Astrocyte (in vitro differentiated cells and primary cell): ENCODE results near the gene POLR2E. TPM values are rescaled to one million over a fixed set of nuclear protein-coding genes. Genes with fewer than 3 reads are reported as not detected.

Experiments
- DNase-seq: peaks from one replicate; pipeline ENCODE4 v3.0.0-alpha.2; 2010; ENCODE audit warnings: low read depth
- FAIRE-seq: peaks from 2 replicates; lab custom pipeline; 2011; peaks lifted over from hg19 to GRCh38; lab: Jason Lieb, UNC
- H2AFZ ChIP-seq: 2 replicates; pipeline ENCODE4 v1.6.0; 2012; ENCODE audit warnings: low read depth, low read length, inconsistent platforms
- H3K27ac ChIP-seq: 2 replicates; pipeline ENCODE4 v1.5.1; 2011; ENCODE audit warnings: low read depth, low read length, inconsistent platforms
- H3K27me3 ChIP-seq: 2 replicates; pipeline ENCODE4 v1.6.0; 2011; ENCODE audit warnings: low read length, inconsistent platforms; ENCODE audit not compliant: insufficient read depth
- H3K36me3 ChIP-seq: 2 replicates; pipeline ENCODE4 v1.5.1; 2011; ENCODE audit warnings: low read length, inconsistent platforms; ENCODE audit not compliant: insufficient read depth
- H3K4me1 ChIP-seq: 2 replicates; pipeline ENCODE4 v1.5.1; 2011; ENCODE audit warnings: low read length, inconsistent platforms; ENCODE audit not compliant: insufficient read depth
- H3K4me2 ChIP-seq: 2 replicates; pipeline ENCODE4 v1.6.0; 2012; ENCODE audit warnings: low read length, inconsistent platforms
- H3K4me3 ChIP-seq: 2 replicates; pipeline ENCODE4 v1.5.1; 2011; ENCODE audit warnings: low read depth, mild to moderate bottlenecking, low read length, inconsistent platforms; ENCODE audit not compliant: insufficient read depth
- H3K79me2 ChIP-seq: 2 replicates; pipeline ENCODE4 v1.6.0; 2012; ENCODE audit warnings: mild to moderate bottlenecking, low read length, inconsistent platforms; ENCODE audit not compliant: insufficient read depth
- H3K9ac ChIP-seq: 2 replicates; pipeline ENCODE4 v1.6.0; 2012; ENCODE audit warnings: mild to moderate bottlenecking, low read length, inconsistent platforms
- H3K9me3 ChIP-seq: 2 replicates; pipeline ENCODE4 v1.5.1; 2012; ENCODE audit warnings: low read depth, mild to moderate bottlenecking, low read length, inconsistent platforms; ENCODE audit not compliant: insufficient read depth
- H4K20me1 ChIP-seq: 2 replicates; pipeline ENCODE4 v1.6.0; 2012; ENCODE audit warnings: low read length, inconsistent platforms; ENCODE audit not compliant: insufficient read depth
- H3K27ac Mint-ChIP-seq: one replicate; pipeline ENCODE4 v1.8.0; 2021; ENCODE audit warnings: mild to moderate bottlenecking, mixed read lengths; ENCODE audit not compliant: unreplicated experiment
- H3K27me3 Mint-ChIP-seq: one replicate; pipeline ENCODE4 v1.8.0; 2021; ENCODE audit warnings: low read depth, mixed read lengths; ENCODE audit not compliant: unreplicated experiment
- H3K36me3 Mint-ChIP-seq: one replicate; pipeline ENCODE4 v1.8.0; 2021; ENCODE audit warnings: low read depth, mixed read lengths; ENCODE audit not compliant: unreplicated experiment
- H3K4me1 Mint-ChIP-seq: one replicate; pipeline ENCODE4 v1.8.0; 2021; ENCODE audit warnings: low read depth, mixed read lengths; ENCODE audit not compliant: unreplicated experiment
- H3K4me3 Mint-ChIP-seq: one replicate; pipeline ENCODE4 v1.8.0; 2021; ENCODE audit warnings: mild to moderate bottlenecking, moderate library complexity, mixed read lengths; ENCODE audit not compliant: unreplicated experiment
- H3K9me3 Mint-ChIP-seq: one replicate; pipeline ENCODE4 v1.8.0; 2021; ENCODE audit warnings: mild to moderate bottlenecking, mixed read lengths; ENCODE audit not compliant: unreplicated experiment
- CTCF ChIP-seq: IDR thresholded peaks from 2 replicates; pipeline ENCODE4 v1.5.1; 2011; ENCODE audit warnings: low read depth, mild to moderate bottlenecking, inconsistent platforms, low read length, moderate library complexity; ENCODE audit not compliant: insufficient read depth
- EZH2 ChIP-seq: IDR thresholded peaks from 2 replicates; pipeline ENCODE4 v1.6.1; 2012; ENCODE audit warnings: mild to moderate bottlenecking, low read length, inconsistent platforms; ENCODE audit not compliant: insufficient read depth
- total RNA-seq: library from RNA; stranded (reverse); gene quantifications from 2 replicates; pipeline ENCODE4 v1.2.1, GENCODE V29; 2021

The POLR2E gene
- total RNA-seq, 1 donor from 2014 or later, result 207 TPM

DNA sequence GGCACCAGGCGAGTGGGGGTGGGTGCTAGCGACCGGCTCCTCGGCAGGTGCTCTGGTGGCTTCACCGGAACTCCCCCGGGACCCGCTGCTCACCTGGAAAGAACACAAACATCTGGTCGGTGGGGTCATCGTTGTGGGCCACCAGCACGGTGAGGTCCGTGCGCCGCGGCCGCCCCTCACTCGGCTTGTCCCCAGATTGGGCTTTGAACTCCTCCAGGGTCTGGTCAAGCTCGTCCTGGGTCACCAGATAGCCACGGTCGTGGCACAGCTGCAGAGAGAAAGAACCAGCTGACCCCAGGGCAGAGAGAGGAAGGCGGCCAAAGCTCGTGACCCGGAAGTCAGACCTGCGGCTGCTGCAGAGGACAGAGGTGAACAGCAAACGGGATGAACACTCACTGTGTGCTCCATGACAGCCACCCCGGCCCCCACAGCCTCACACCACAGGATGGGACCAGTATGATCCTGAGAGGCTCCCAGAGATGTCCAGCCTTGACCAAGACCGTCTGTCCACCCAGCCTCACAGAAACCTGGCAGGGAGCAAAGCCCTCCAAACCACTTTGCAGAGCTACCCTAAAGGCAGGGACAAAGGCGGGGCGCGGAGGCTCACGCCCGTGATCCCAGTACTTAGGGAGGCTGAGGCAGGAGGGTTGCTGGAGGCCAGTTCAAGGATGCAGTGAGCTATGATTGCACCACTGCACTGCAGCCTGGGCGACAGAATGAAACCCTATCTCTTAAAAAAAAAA is 1.2 kb downstream of the POLR2E start:
- H3K27me3 Mint-ChIP-seq, result no peaks in the 10 kb centered on the region
- H3K36me3 Mint-ChIP-seq, result peaks cover 6% of the 10 kb centered on the region
- peak overlapping the region; percentile 100 for H3K4me2 ChIP-seq
- peaks cover 27% of the 10 kb centered on the region for H4K20me1 ChIP-seq
- peak overlapping the region; percentile 84 for H3K27ac Mint-ChIP-seq
- no peaks in the 10 kb centered on the region for H3K27me3 ChIP-seq
- H2AFZ ChIP-seq, result no peak overlapping the region
- H3K9me3 ChIP-seq, result no peaks in the 10 kb centered on the region
- H3K4me1 Mint-ChIP-seq, result peaks cover 10% of the 10 kb centered on the region
- peaks cover 17% of the 10 kb centered on the region for H3K4me1 ChIP-seq
- no peaks in the 10 kb centered on the region for H3K36me3 ChIP-seq
- no peaks in the 10 kb centered on the region for H3K9me3 Mint-ChIP-seq
- H3K4me3 Mint-ChIP-seq, result peak overlapping the region; percentile 95
- no peak for DNase-seq
- H3K4me3 ChIP-seq, result peak overlapping the region; percentile 97
- FAIRE-seq, result no peak
- H3K27ac ChIP-seq, result no peak overlapping the region
- TF ChIP-seq CTCF (no peak), EZH2 (no peak)
- peak overlapping the region; percentile 96 for H3K9ac ChIP-seq
- peaks cover 30% of the 10 kb centered on the region for H3K79me2 ChIP-seq

DNA sequence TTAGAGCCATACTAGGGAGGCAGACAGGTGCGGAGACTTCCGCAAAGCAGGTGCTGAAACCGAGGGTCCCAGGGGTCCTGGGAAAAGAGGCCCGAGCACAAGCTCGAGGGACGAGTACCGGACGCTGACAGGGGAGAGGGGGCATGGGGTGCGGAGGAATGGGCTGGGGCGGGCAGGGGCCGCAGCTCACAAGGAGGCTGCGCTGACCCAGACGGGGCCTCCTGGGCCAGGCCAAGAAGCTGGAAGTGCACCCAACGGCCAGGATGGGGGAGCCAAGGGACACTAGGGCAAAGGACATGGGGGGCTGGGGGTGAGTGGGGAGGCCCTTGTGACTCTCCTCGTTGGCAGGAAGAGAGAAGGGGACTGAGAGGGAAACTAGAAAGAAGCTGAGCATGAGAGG is 1.8 kb downstream of the POLR2E start:
- no peaks in the 10 kb centered on the region for H3K27me3 Mint-ChIP-seq
- no peak for TF ChIP-seq CTCF
- no peak for TF ChIP-seq EZH2
- peak overlapping the region; percentile 96 for H3K9ac ChIP-seq
- H3K9me3 ChIP-seq, result no peaks in the 10 kb centered on the region
- H3K27me3 ChIP-seq, result no peaks in the 10 kb centered on the region
- peaks cover 27% of the 10 kb centered on the region for H4K20me1 ChIP-seq
- H3K4me1 Mint-ChIP-seq, result peaks cover 10% of the 10 kb centered on the region
- no peak overlapping the region for H3K27ac ChIP-seq
- DNase-seq (no peak), FAIRE-seq (no peak)
- no peaks in the 10 kb centered on the region for H3K36me3 ChIP-seq
- no peak overlapping the region for H2AFZ ChIP-seq
- peak overlapping the region; percentile 100 for H3K4me2 ChIP-seq
- H3K4me3 ChIP-seq, result no peak overlapping the region
- no peak overlapping the region for H3K27ac Mint-ChIP-seq
- peaks cover 4% of the 10 kb centered on the region for H3K36me3 Mint-ChIP-seq
- peak overlapping the region; percentile 95 for H3K4me3 Mint-ChIP-seq
- peaks cover 12% of the 10 kb centered on the region for H3K4me1 ChIP-seq
- no peaks in the 10 kb centered on the region for H3K9me3 Mint-ChIP-seq
- H3K79me2 ChIP-seq, result peaks cover 30% of the 10 kb centered on the region

DNA sequence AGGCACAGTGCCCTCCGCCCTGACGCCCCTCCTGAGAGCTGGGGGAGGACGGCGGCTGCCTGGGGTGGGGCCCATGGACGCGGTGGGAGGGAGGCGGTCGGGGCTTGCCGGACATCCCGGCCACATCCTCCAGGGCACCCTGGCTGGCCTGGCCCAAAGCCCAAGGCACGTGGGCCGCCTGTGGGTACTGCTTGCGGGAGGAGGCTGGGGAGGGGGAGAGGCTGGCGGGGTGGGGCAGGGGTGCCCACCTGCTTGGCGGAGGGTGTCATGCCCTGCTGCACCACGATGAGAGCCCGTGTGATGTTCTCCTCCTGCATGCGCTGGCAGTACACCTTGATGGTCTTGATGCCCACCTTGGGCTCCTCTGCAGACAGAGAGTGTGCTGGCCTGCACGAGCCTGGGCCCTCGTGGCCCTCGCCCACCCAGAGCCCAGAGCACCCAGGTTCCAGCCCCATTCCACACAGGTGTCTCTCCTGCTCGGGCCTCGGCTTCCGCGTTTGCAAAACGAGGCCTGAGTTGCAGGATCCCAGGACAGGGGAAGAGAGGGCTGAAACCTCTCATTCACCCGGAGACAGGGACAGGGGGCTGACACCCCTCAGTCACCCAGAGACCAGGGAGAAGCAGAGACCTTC is 3.5 kb downstream of the POLR2E start:
- no peak for FAIRE-seq
- H2AFZ ChIP-seq, result no peak overlapping the region
- H3K9ac ChIP-seq, result no peak overlapping the region
- DNase-seq, result no peak
- TF ChIP-seq CTCF (no peak), EZH2 (no peak)
- no peaks in the 10 kb centered on the region for H3K9me3 ChIP-seq
- H3K27ac ChIP-seq, result no peak overlapping the region
- H3K9me3 Mint-ChIP-seq, result no peaks in the 10 kb centered on the region
- peaks cover 12% of the 10 kb centered on the region for H3K4me1 ChIP-seq
- no peak overlapping the region for H3K4me3 Mint-ChIP-seq
- H3K4me3 ChIP-seq, result no peak overlapping the region
- no peak overlapping the region for H3K4me2 ChIP-seq
- no peaks in the 10 kb centered on the region for H3K27me3 Mint-ChIP-seq
- H4K20me1 ChIP-seq, result peaks cover 27% of the 10 kb centered on the region
- H3K79me2 ChIP-seq, result peaks cover 30% of the 10 kb centered on the region
- no peaks in the 10 kb centered on the region for H3K27me3 ChIP-seq
- peaks cover 10% of the 10 kb centered on the region for H3K4me1 Mint-ChIP-seq
- peaks cover 2% of the 10 kb centered on the region for H3K36me3 ChIP-seq
- peaks cover 4% of the 10 kb centered on the region for H3K36me3 Mint-ChIP-seq
- H3K27ac Mint-ChIP-seq, result no peak overlapping the region
